Anterior cingulate cortex (tissue), 58 donors: ENCODE measurements around the gene KCNJ15.
"Not testable (repeated sequence)": the region's sequence is repeated elsewhere in the genome, so short reads cannot be mapped to it uniquely, and the experiment has no call there.

Source experiments
- DNase-seq, 58 donors: peaks; one replicate each; lab custom pipeline; 2025; lab: John Stamatoyannopoulos, UW

KCNJ15 gene

DNA sequence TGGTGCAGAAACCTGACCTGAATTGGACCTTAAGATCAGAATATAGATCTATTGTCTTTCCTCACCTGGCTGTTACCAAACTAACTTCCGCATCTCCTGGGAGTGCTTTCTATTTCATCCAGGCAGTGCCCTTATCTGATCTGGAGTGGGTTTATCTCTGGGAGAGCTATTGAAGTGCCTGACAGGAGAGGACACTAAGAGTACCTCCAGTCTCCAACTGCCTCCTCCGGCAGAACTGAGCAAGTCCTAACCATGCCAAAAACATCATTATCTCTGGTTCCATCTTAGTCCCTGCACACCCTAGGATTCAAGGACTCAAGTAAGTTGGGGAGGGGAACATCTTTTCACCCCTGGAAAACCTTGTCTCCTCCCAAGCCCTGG lies 12.4 kb upstream of the KCNJ15 start:
- DNase-seq: no peak

- DNase-seq: no peak
These were observed 11.6 kb upstream of the KCNJ15 start for GRCh38 chr21:38244885-38245869.

- no peak for DNase-seq
These were observed 10.3 kb upstream of the KCNJ15 start for GRCh38 chr21:38246511-38246910.

GRCh38 chr21:38247054-38247453 lies 9.7 kb upstream of the KCNJ15 start:
- DNase-seq: not testable (repeated sequence)

DNA sequence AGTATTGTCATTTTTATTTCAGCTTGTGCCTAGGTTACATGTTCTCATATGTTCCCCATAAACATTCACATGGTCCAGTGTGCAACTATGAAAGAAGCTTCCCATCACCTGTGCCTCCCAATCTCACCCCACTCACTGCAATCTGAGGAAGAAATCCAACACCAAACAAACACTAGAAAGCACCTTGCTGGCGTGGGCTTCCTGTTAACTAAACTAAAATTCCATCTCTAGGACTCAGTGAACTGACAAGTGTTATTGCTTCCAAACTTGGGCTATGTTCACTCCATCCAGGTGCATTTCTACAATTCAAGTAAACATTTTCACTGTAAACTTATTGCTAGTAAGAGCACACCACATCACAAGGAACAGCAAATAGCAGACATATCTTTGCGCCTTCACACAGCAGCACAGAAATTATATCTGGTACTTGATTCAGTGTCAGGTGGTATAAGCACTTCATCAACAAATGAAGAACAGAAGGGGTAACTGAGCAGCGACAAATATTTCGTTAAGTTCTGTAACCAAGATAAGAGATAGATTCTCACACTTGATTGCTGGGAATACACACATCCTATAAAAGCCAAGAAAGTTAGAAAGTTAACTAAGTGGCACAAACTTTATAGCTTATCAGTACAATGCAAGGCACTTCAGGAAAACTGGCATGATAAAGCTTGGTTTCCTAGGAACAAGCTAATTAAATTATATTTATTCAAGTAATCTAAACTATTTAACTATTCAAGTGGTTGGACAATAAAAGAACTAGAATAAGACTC lies 8.9 kb upstream of the KCNJ15 start:
- DNase-seq: no peak

GRCh38 chr21:38249256-38249655 lies 7.5 kb upstream of the KCNJ15 start:
- no peak for DNase-seq

DNA sequence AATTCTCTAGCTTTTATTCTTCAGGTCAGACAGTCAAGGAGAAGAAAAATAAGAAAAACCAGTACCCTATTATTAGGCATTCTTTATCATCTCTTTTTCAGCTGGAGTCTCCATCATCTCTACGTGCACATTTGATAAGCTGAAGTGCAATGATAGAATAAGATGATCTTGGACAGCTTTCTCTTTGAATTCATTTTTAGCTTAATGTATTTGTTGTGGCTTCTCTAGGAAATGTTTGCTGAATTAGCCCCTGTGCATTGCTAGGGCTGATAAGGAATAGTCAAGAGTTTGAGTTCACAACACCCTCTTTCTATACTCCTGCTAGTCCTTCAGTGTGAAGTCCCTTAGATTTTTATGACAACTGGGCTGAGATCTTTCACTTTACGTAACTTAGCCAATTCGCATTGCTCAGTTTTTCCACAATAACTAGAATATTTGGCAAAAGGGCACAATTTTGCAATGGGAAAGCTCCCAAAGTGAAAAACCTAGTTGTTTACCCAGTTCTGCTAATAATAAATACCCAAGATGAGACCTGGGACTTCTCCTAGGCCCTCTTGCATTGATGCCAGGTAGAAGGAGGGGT lies 7.0 kb upstream of the KCNJ15 start:
- DNase-seq: no peak

DNA sequence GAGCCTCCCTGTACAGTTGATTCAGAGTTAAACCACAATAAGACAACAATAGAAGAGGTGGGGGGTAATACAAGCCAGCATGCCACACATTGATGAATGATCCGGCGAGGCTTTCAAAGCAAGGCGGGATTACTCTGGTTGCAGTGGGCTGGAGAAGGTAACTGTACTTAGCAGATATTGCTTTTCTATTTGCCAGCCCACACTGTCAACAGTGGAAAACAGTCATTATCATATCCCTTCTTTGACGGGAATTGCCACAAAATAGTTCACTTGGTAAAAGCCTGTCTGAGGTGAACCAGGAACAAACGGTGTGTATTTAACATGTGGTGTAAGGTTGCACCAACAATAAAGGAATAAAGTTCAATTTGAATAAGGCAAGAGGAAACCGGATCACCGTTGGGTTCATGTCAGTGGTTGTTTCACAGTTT lies 5.8 kb upstream of the KCNJ15 start:
- DNase-seq: no peak

DNA sequence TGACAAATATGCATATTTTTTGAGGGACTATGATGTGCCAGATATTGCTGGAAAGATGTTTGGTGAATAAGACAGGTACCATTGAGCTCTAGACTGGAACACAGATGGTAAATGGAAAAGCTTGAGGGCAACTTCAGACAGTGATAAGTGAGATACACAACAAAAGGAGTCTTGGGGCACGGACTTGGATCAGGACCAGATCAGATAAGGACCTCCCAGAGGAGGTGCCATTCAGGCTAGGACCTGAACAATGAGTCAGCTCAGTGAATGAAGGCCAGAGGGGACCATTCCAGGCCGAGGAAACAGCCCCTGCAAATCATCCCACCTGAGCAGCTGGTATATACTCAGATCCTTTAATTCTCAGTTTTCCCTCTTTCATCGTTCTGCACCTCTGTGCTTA lies 1.8 kb upstream of the KCNJ15 start:
- no peak for DNase-seq

DNA sequence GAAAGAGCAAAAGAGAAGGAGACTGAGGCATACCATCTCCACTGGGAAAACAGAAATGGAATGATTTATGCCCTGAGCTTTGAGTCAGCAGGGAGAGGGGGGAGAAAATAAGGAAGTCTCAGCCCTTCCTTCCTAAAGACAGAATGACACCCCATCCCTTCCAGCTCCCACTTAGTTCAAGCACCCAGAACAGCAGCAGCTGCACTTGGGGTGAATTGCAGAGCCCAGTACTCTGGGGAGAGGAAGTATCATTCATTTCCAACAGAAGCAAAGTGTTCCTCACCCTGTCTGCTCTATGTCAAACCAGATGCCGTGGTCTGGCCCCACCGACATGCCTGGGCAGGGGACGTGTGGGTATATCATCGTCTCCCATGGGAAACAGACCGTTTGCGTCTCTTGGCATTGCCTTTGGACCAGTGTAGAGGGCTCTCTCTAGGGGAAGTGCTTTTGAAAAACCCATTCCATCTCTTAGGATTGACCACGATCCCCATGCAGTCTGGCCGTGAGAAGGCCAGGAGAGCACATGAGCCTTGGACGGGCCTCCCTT lies 1.1 kb upstream of the KCNJ15 start:
- DNase-seq: no peak

- no peak for DNase-seq
These were observed 876 bp downstream of the KCNJ15 start for GRCh38 chr21:38257667-38258066.

DNA sequence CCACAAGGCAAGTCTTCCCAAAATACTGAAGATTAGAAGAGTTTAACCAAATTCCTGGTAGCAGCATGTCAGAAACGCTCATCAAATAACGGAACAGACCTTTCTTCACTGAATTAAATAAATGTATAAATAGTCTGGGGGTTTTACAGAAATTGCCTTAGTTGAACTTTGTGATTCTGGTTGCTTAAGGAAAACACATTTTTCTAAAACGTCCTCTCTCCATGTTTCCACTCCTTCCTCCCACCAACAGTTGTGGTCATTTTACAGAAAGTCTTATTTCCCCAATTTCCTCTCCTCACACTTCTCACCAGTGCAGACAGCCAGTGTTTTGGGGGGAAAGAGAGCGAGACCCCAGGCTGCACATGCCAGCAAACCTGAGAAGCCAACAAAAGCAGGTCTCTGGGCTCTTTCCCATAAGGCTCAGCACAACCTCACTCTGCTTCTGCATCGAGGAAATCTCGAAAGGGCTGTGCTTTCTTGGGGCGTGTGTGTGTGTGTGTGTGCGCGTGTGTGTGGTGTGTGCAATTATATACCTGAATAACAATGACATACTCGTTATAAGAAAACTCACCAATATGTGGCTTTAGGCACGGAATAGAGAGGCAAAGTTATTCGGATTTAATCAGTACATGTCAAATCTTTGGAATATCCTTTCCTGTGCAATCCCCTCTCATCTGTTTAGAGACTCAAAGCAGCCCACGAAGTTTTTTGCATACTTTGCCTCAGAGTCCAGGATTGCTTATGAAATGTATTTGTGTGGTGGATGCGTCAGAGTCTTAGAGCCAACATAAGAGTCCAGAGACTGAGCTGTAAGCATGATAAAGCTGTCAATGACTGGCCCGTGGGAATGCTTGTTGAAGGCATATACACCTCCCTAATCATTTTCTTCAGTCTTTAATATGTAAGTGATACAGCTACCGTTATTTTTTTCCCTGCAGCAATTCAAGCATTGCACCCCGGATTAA lies 2.0 kb downstream of the KCNJ15 start:
- no peak for DNase-seq

DNA sequence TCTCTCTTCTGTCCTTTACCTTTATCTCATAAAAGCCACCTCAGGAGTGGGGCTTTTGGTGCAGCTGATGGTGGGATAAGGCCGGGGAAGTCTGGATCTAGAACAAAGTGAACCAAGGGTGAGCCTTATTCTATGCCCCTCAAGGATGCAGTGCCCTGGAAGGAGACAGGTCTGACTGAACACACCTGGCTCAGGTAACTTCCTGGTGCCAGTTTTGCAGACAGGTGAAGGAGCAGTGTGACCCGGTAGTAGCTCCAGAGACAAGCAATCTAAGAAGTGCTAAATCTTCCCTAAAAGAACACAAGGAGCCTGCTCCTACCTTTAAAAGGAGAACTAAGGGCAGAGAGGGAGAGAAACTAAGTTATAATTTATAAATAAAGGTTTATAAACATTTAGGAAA lies 2.9 kb downstream of the KCNJ15 start:
- DNase-seq: no peak

GRCh38 chr21:38260426-38260825 lies 3.6 kb downstream of the KCNJ15 start:
- DNase-seq: no peak

DNA sequence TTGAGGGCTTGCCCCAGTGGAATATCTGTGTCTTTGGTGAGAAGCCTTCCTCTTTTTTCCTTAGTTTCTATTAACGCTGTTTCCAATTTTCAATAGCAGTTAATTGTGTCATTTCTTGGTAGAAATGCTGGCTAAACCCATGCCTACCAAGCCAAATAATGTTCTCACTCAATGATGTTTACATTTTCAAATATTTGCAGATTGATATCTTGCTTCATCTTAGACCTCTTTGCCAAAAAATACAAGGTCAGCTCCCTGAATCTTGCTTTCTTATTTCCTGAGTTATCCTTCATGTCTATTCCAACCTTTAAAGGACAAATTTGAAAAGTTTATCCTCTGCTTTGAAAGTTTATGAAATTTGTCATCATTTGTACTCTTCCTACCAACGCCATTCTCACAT lies 5.1 kb downstream of the KCNJ15 start:
- DNase-seq: no peak

GRCh38 chr21:38263493-38263892 lies 6.7 kb downstream of the KCNJ15 start:
- no peak for DNase-seq

DNA sequence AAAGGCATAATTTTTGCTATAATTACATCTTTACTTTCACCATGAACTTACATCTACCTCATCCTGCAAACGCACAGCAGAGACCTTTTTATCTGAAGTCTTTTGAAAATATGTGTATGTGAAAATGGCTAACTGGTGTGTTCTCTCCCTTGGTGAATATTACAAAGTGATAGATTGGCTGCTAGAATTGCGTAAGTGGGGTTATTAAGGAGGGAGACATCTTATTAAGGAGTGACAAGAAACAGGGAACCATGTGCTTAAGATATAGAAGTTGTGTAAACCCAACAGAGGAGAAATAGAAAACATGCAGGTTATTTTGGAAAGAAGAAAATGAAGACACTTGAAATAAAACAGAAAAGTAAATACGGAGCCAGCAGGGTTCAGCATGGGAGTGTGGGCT lies 7.8 kb downstream of the KCNJ15 start:
- DNase-seq: no peak

DNA sequence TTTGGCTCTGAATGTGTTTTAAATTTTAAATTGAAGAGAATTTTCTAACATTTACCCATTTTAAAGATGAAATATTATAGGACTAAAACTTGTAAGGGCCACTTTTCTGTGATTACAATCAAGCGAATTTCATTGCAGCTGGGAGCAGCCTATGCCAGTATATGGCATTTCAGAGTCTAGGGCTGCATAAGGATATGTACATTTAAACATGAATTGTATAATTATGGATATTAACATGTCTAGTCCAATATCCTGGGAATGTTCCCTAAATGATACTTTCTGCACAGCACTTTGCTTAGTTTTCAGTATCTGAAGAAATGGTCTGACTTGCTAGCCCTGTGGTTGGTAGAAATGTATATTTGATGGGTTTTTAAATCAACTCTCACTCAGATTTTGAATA lies 8.4 kb downstream of the KCNJ15 start:
- no peak for DNase-seq

DNA sequence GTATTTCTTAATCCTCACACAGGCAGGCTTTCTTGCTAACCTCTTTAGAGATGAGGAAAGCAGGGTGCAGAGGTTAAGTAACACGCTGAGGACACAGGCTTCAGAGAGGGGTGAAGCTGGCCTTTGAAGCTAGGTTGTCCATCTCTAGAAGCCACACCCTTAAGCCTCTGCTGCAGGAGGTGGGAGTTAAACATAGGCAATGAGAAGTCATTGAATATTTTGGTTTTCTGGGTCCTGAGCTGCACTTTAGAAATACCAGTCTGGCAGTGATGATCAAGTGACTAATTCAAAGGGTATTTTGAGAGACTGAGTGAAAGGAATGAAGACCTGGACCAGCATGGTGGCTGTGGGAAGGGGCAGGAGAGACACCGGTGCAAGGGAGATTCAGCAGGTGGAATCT lies 9.9 kb downstream of the KCNJ15 start:
- DNase-seq: no peak
